NCI-H226 (cell line): ENCODE measurements around the gene MPC1.
A peak's percentile ranks its signal among the peaks of the same experiment; 100 is the strongest.
"Not testable (repeated sequence)": the region's sequence is repeated elsewhere in the genome, so short reads cannot be mapped to it uniquely, and the experiment has no call there.

Experiments used
- DNase-seq: peaks from one replicate; pipeline ENCODE4 v3.0.0-alpha.2; 2015

MPC1 gene

DNA sequence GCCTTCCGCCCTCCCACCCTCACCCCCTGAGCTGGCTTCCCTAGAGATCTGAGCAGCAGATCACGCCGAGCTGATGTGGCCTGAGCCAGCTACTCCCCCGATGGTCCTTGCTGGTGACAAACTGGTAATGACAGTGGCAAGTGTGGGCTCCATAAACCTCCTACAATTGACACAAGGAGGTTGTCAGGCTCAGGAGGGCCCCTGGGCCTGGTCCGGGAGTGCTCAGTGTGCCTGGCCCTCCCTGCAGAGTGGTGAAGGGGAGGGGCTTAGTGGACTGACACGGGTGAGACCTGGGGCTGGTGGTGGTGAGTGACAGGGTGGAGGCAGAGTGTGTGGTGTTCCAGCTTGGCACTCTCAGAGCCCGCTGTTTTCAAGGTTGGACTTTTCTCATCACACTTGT is 22.6 kb upstream of the MPC1 start:
- DNase-seq, result no peak

DNA sequence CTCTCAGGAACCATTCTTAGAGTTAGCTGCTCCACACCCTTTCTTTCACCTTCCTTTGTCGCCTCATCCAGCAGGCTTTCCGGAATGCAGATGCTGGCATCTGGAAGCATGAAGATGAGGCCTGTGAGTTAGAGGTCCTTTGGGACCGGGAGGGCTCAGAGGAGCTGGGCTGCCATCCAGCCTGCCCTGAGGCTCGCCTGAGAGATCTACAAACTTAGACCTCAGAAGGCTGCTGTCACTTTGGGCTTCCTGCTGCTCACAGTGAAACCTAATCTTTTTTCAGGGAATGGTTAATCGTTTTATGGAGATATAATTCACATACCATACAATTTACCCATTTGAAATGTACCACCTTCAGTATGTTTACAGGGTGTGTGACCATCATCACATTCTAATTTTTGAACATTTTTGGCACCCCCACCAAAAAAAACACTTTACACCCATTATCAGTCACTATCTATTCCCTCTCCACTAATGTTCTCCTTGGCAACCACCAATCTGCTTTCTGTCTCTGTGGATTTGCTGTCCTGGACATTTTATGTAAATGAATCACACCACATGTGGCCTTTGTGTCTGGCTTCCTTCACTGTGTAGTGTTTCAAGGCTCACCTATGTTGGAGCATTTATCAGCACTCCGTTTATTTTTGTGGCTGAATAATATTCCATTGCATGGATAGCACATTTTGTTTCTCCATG is 20.0 kb upstream of the MPC1 start:
- DNase-seq, result peak; percentile 6

DNA sequence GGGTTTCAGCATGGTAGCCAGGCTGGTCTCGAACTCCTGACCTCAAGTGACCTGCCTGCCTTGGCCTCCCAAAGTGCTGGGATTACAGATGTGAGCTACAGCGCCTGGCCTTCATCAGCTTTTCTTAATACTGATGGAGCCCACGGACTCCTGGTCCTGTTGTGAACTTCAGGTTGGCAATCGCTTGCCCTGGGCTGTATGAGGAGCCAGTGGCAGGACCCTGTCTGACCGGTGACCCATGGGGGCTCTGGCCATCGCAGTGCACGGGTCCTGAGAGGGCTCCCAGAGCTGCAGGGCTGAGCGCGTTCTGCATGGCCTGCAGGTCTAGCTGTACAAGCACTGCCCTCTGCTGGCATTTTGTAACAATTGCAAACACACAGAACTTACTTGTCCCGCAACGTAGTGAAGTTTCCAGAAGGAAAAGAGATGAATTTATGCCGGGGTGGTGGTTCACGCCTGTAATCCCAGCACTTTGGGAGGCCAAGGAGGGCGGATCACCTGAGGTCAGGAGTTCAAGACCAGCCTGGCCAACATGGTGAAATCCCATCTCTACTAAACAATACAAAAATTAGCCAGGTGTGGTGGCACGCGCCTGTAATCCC is 18.0 kb upstream of the MPC1 start:
- peak; percentile 10 for DNase-seq

DNA sequence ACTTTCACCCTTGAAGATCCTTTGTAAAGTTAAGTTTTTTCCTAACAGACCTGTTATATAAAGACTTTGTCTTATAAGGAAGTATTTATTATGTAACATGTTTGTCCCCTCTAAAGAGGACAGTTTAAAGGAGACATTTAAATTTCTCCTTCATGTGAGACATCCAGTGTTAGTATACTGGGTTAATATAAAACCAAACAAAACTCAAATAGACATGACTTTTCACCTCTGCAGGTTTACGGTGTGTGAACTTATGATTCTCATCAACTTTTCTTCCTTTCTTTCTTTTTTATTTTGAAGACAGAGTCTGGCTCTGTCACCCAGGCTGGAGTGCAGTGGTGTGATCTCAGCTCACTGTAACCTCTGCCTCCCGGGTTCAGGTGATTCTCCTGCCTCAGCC is 17.4 kb upstream of the MPC1 start:
- DNase-seq, result no peak

DNA sequence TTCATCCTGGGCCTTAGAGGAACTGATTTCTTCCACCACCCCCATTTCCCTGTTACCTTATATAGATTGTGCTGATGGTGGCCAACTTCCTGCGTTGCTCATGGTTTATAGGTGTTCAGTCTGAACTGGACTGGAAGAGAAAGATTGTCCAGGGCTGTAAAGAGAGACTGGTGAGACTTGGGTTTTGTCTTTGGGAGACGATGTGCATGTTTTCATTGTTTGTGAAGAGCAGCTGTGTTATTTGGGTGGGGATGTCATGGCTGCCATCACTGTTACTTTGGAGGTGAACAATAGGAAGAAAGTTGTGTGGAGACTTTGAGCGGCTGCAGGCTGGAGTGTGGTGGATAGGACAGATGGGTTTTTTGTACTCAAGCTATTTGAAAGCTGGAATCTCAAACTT is 15.6 kb upstream of the MPC1 start:
- DNase-seq, result no peak

DNA sequence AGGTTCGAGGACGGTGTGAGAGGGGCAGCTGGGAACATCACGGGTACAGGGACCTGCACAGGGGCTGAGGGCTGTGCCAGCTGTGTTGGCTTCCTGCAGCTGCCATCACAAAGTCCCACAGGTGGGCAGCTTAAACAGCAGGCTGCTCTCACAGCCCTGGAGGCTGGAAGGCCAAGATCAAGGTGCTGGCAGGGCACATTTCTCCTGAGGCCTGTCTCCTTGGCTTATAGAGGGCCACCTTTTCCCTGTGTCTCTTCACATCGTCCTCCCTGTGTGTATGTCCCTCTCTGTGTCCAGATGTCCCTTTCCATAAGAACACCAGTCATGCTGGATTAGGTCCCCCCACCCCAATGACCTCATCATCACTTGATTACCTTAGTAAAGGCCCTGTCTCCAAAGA is 15.1 kb upstream of the MPC1 start:
- DNase-seq, result no peak

DNA sequence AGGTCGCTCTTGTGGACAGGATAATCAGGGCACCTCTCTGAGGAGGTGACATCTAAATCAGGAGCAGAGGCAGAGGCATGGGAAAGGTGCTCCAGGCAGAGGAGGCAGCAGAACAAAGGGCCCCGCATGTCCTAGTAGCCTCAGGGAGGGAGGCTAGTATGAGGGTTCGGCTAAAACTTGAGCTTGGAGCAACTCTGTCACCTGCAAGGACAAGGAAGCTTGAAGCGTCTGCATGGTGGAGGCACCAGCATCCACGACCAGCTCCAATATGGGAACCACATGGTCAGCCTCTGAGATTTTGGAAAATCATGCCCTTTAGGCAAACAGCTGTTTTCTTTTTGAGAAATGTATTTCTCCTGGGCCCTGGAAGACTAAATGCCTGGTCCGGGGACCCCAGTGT is 13.0 kb upstream of the MPC1 start:
- DNase-seq, result no peak

DNA sequence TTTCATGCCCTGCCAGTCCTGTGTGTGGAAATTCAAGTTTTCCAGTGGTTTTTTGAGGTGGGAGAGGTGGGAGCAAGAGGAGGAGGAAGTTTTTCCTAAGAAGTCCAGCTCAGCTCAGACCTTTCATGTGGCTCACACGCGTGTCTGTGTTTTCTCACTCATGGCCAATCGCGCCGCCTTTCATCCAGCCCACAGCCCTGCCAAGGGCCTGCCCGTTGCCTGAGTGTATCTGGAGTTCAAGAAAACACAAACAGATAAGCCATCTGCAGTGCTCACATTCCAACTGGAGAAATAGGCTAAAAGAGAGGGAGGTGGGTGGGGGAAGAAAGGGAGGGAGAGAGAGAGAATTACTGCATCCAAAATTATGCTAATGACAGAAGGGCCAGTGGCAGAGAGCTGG is 12.6 kb upstream of the MPC1 start:
- no peak for DNase-seq

DNA sequence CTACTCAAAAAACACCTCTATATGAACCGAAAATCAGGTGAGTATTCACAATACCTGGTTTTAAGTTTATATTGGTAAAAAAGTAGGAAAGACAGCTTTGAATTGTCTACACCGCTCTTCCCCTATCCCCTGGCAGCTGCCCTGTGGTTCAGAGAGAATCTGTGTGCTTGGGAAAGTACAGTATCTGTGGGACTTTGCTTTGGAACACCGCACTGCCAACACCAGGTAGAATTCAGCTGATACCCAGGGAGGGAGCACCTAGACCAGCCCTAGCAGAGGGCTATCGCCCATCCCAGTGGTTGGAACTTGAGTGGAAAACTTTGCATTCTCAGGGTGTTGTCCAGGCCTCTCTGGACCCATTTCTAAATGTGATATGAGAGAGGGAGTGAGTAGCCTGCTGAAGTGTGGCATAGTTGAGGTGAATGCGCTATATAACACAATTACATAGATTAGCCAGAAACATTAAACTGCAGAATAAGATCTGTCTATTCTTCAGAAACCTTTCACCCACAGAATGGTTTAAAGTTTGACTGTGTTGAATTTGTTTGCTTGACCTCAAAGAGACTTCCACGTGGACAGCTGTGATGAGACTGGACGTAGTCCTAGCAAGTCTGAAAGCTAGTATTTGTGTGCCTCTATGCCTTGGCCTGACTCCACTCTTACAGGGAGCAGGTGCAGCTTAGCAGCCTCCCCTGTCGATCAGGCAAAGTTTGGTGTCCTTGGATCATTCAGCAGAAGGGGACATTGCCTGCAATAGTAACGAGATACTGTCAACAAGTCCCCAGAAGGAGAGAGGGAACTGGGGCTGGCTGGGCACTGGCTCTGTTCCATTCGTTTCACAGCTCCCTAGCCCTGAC is 11.5 kb upstream of the MPC1 start:
- DNase-seq, result no peak

DNA sequence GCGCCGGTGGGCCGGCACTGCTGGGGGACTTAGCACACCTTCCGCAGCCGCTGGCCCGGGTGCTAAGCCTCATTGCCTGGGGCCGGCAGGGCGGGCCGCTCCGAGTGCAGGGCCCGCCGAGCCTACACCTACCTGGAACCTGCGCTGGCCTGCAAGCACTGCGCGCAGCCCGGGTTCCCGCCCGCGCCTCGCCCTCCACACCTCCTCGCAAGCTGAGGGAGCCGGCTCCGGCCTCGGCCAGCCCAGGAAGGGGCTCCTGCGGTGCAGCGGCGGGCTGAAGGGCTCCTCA is 10.7 kb upstream of the MPC1 start:
- DNase-seq, result no peak

DNA sequence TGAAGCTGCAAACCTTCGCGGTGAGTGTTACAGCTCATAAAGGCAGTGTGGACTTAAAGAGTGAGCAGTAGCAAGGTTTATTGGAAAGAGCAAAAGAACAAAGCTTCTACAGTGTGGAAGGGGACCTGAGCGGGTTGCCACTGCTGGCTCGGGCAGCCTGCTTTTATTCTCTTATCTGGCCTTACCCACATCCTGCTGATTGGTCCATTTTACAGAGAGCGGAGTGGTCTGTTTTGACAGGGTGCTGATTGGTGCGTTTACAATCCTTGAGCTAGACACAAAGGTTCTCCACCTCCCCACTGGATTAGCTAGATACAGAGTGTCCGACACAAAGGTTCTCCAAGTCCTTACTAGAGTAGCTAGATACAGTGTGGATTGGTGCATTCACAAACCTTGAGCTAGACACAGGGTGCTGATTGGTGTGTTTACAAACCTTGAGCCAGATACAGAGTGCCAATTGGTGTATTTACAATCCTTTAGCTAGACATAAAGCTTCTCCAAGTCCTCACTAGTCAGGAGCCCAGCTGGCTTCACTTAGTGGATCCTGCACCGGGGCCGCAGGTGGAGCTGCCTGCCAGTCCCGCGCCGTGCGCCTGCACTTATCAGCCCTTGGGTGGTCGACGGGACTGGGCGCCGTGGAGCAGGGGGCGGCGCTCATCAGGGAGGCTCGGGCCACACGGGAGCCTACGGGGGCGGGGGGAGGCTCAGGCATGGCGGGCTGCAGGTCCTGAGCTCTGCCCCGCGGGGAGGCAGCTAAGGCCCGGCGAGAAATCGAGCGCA is 10.2 kb upstream of the MPC1 start:
- DNase-seq, result not testable (repeated sequence)

DNA sequence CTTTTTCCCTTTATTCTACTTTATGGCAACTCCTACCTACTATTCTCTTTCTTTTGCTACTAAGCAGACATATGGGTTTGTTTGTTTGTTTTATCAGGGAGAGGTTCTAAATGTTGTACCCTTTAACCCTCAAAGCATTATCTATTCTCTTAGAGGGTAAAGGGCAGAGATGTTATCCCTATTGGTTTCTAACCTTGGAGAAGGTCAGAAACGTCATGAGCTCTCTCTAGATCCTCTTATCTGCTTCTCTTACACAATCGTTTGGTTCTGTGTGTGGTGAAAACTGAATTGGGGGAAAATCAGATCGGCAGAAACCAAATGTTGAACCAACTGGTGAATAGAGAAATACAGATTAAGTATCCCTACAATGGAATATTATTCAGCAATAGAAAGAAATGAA is 6.4 kb upstream of the MPC1 start:
- no peak for DNase-seq

DNA sequence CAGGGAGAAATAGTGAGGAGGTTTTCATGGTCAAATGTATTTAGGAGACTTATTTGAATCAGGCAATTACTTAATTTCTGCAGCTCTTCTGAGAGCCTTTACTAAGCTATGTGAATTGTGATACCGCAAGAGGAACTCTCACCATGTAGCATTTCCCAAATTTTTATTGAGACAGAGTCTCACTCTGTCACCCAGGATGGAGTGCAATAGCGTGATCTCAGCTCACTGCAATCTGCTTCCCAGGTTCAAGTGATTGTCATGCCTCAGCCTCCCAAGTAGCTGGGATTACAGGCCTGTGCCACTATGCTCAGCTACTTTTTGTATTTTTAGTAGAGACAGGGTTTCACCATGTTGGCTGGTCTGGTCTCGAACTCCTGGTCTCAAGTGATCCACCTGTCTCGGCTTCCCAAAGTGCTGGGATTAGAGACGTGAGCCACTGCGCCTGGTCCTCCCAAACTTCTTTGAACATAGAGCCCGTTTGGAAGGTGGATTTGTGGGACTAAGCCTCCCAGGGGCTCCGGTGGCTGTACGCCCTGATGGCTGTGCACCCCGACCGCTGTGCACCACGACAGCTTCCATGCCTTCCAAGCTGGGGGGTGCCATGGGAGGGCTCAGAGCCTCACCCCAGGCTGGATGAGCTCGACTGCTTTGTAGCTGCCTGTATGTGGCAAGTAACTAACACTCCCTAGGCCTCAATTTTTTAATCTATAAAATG is 5.7 kb upstream of the MPC1 start:
- no peak for DNase-seq

DNA sequence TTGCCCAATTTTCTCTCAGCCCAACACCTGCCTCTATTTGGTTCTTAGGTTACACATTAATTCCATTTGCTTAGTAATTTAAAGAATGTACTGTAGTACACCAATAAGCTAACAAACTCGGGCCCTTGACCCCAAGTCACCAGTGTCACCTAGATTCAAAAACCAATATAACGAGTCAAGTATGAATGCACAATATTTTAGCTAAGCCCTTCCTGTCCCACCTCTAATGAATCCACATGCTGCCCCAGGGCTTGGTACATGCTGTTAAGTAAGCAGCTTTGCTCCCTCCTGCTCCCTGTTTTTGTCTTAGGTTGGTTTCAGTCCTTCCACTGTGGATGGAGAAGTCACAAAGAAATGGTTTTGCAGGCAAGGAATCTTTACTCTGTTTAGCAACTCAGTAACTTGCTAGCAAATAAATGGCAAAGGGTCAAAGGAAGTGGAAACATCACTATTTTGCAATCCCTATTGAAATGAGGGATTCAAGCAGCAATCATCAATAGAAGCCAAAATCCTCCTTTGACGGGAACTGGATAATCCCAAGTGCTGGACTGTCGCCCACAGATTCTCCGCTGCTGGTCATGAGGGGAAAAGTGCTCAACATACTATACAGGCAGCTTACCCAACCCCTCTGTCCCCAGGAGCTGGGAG is 5.0 kb upstream of the MPC1 start:
- DNase-seq, result no peak

DNA sequence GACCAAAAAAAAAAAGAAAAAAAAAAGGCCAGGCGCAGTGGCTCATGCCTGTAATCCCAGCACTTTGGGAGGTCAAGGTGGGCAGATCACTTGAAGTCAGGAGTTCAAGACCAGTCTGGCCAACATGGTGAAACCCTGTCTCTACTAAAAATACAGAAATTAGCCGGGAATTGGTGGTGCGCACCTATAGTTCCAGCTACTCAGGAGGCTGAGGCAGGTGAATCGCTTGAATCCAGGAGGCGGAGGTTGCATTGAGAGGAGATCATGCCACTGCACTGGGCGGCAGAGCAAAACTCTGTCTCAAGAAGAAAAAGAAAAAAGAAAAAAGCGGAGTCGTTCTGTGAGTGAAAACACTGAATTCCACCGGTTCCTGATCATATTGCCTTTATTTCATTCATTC is 4.4 kb upstream of the MPC1 start:
- DNase-seq, result not testable (repeated sequence)

DNA sequence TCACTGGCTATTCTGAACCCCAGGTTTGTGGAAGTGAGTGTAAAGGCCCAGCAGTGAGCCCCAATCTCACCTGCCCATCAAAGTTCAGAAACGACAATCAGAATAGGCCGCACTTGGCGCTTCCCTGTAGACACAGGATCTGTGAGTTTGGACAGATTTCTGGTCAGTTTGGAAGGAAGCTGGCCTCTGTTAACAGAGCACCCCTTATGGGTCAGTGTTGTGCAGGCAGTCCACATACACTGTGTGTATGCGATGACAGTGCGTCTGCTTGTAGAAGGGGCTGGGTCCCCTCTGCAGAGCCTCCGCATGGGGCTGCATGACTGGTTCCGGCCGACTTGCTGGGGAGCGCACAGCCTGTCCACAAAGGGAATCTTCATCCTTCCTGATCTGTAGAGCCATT is 3.4 kb upstream of the MPC1 start:
- DNase-seq, result no peak

DNA sequence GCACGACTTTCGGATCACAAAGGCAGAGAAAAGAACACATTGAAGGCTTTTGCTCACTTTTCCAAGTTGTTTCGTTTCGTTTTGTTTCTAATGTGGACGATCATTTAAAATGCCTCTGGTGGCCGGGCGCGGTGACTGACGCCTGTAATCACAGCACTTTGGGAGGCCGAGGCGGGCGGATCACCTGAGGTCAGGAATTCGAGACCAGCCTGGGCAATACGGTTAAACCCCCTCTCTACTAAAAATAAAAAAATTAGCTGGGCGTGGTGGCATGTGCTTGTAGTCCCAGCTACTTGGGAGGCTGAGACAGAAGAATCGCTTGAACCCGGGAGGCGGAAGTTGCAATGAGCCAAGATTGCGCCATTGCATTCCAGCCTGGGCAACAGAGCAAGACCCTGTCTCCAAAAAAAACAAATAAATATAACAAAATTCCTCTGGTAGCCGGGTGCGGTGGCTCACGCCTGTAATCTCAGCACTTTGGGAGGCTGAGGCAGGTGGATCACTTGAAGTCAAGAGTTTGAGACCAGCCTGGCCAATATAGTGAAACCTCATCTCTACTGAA is 1.1 kb upstream of the MPC1 start:
- DNase-seq, result not testable (repeated sequence)

DNA sequence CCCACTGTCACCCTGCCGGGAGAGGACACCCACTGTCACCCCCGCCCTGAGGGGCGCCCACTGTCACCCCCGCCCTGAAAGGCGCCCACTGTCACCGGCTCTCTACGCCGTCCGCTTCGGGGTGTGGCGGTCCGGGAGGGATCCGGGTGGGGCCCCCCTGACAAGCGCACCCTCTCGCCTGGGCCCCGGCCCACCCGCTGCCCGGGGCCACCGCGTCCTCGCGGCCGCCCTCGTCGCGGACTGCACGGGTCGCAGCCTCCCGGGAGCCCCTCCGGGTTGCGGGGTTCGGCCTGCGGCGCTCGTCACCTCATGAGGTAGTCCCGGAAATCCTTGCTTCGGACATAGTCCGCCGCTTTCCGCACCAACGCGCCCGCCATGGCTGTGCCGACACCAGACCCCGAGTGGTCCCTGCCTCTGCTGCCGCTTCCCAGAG is 224 bp downstream of the MPC1 start:
- no peak for DNase-seq

DNA sequence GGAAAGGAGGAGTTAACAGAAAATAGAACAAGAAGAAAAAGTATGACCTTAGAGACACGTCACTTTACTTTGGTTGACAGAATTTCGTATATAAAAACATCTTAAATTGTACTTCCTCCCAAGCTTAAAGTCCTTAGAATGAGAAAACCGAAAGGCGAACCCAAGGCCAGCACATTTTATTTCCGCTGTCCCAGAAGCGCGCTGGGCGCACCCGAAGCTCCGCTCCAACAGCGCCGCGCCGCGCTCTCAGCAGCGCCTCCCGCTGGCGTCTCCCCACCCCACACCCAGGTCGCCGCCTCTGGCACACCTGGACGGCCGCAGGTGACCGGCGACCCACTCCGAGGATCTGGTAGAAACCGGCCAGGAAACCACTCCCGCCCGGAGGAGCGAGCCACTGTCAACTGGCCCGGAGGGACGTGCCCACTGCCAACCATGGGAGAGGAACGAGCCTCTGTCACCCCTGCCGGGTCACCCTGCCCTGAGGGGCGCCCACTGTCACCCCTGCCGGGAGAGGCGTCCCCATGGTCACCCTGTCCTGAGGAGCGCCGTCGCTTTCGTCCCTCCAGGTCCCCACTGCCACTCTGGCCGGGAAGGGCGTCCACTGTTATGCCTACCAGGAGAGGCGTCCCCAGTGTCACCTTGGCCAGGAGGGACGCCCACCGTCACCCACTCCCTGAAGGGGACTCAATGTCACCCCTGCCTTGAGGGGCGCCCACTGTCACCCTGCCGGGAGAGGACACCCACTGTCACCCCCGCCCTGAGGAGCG is 824 bp downstream of the MPC1 start:
- no peak for DNase-seq

DNA sequence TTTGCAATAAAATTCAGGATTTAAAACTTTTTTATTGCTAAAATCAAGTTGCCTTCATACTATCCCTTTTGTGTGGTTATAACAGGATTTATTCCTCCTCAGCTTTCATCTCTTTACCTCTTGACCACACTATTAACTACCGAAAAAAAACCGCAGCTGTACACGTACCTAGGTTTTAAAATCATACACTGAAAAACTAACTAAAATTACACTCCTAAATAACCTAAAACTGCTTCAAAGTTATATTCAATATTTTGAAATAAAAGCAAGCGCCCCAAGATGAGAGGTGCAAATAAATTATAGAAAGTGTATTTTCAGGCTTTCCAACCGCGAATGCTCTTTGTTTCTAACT is 1.4 kb downstream of the MPC1 start:
- DNase-seq, result no peak

DNA sequence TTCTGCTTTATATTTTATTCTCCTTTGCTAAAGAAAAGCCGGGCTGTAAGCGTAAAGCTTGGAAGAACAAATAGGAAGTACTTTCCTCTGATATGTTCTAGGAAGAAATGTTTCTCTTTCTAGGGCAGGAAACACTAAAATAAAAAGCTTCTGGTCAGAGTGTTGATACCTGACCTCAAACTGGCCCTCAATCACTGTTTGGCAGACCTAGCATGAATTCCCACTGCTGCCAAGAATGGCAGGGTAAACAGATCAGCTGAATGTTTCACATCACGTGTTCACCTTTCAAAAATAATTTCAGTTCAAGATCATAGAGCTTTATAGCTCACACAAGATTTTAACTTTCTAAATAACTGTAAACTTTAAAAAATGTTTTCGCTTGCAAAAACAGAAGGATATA is 2.9 kb downstream of the MPC1 start:
- DNase-seq, result no peak
